Measurements from ENCODE around the gene KLK10.
"Not testable (repeated sequence)": the region's sequence is repeated elsewhere in the genome, so short reads cannot be mapped to it uniquely, and the experiment has no call there.

The KLK10 gene

DNA sequence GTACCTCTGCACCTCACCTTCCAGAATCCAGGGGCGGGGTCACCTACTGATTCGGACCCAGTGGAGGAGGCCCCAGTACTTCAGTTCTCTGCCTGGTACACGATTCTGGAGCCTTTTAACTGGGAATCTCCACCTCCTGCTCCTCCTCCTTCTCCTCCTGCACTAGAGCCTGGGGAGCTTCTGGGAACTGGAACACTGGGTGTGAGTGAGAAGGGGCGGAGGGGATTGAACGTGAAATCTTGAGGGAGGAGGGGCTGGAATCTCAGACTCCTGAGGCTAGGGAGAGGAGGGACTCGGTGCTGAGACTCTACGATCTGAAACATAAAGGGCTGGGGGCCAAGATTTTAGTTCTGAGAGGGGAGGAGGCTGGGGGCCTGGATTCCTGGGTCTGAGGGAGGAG lies 18.0 kb downstream of the KLK10 start, which contains the start of gene KLK8:
Gene KLK8 (minus strand): TSS at position 90 of the 400 bp plus-strand sequence. CDS start 437 bp downstream, outside the sequence.
- no peak for DNase-seq (ENCODE audit: low read depth)

DNA sequence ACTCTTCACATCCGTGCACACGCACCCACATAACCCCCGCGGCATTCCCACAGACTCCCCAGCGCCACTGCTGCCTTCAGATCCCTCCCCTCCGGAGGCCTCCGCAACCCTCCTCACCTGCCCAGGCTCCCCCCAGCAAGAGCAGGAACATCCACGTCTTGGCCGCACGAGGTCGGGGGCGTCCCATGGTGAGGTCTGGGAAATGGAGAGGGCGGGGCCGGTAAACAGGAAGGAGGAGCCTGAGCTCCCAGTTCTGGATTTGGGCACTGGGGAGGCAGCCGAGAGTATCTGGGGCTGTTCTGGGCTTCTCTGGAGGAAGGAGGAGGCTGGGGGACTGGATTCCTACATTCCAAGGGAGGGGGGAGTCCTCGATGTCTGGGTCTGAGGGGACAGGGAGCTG lies 18.5 kb downstream of the KLK10 start:
- DNase-seq (ENCODE audit: low read depth), result no peak

DNA sequence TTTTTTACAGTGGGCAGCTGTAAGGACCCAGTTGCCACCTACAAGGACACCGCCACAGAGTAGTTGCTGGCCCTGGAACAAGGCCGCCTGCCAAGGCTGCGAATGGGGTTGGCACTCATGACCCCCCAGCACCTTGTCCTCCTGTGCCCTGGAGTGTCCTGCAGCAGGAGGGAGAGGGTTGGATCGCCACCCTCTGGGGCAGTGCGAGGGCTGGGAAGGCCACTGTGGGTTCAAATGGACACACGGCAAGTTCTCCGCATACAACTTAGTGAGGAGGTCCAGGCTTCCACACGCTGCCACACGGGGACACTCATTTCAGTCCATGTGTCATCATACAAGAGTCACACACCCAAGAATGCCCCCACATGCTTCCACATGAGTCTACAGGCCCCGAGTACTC lies 19.1 kb downstream of the KLK10 start:
- DNase-seq (ENCODE audit: low read depth), result no peak

DNA sequence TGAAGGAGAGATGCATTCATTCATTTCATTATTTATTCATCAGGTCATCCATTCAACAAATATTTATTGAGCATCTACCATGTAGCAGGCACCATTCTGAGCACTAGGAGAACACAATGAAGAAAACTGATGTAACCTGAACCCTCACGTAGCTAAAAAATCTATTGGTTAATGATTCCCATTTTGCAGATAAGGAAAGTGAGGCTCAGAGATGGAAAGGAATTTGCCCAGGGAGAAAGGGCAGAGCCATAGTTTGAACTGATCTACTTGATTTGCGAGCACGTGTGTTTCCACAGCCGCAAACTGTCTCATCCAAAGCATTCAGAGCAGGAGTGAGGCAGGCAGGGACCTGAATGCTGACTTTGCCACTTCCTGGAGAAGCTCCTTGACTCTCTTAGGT lies 20.8 kb downstream of the KLK10 start:
- no peak for DNase-seq (ENCODE audit: low read depth)

DNA sequence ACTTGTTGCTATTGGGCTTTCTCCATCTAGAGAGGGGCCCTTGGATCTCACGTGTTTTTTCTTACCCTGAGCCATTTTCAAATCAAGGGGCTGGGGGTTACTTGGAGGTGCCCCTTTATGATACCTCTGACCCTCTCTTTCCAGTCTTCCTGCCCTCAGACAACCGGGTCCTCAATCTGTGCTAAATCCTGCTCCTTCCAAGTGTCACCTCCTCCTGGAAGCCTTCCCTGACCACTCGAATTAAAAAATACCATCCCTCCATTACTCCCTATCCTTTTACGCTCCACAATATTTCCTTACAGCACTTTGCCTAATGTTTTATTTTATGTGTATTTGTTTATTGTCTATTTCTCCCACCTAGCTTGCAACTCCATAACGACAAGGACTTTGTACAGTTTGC lies 21.4 kb downstream of the KLK10 start:
- no peak for DNase-seq (ENCODE audit: low read depth)

DNA sequence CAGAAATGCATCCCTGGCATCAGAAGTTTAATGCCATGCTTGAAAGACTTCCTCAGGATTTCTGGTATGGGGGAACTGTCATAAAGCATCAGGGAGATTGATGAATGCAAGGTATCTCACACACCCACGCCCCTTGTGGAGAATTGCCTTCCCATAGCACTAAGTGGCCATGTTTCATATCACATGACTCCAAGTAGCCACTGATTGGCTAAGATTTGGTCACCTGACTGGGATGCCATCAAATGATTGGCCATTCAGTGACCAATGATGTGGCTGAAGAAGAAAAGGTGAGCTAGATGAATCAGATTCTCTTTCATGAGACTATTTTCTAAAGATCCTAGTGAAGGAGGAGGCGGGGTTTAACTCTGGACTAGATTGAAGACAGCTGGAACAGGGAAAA lies 25.4 kb downstream of the KLK10 start:
- DNase-seq (ENCODE audit: low read depth), result no peak

DNA sequence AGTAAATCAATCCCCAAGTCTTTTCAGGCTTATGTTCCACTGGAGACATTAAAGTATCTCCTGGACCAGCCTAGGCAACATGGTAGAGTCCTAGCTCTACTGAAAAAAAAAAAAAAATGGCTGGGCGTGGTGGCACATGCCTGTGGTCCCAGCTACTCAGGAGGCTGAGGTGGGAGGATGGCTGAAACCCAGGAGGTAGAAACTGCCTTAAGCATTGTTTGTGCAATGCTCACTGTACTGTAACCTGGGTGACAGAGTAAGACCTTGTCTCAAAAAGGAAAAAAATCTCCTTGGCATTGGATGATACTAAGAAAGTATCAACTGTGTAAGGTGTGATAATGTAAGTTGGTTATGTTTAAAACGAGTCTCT lies 26.9 kb downstream of the KLK10 start:
- DNase-seq (ENCODE audit: low read depth), result no peak

DNA sequence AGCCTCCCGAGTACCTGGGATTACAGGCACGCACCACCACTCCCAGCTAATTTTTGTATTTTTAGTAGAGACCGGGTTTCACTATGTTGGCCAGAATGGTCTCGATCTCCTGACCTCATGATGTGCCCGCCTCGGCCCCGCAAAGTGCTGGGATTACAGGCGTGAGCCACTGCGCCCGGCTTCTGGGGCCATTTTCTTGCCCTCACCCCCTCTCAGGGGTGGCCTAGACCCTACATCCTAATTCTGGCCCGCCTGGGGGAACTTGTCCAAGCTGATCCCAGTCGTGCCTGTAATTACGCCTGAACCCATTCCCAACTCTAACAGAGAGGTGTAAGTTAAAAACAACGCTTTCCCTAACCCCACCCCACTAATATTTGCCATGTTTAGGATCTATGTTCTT lies 35.1 kb downstream of the KLK10 start:
- DNase-seq (ENCODE audit: low read depth), result not testable (repeated sequence)

DNA sequence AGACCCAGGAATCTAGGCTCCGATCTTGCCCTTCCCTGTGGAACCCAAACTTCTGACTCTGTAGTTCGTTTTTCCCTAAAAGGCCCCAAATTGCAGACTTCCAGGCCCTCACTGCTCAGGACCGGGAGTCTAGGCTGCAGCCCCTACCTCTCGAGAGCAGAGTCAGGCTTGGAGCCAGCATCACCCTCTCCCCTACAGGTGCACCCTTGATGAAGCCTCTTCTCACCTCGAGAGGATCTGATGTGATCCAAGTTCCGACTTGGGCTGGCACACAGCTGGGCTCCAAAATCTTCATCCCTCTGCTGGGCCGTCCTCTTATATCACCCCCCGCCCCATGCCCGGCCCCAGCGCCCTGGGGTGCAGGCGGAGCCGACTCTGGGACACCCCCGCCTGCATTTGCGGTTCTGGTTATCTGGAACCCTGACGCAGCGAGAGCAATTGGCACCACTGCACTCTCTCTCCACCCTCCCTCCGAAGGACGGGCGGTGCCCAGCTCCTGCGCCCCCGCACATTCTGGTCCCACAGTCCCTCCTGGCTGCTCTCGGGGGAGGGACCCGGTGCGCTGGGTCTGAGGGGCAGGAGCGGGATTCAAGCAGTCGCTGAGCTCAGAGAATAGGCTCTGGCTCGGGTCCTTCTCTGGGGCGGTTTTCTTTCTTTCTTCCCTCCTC lies 35.8 kb downstream of the KLK10 start, which contains the start of gene KLK7:
Gene KLK7 (minus strand): TSS at position 293 of the 668 bp plus-strand sequence. CDS start 1,518 bp downstream, outside the sequence.
- no peak for DNase-seq (ENCODE audit: low read depth)

DNA sequence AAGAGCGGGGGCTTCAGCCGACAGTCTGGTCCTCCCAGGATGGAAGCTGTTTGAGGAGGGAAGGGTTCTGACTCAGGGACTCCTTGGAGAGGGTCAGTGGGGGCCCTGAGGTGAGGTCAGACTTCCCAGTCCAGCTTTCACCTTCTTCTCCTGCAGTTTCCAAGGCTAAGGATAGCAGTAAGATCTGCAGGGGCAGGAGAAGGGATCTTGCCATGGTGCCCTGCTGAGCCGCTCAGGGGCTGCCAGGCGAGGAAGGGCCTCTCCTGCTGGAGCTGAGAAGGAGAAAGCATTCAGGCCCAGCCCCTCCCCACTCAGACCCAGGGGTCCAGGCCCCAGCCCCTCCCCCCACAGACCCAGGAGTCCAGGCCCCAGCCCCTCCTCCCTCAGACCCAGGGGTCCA lies 37.3 kb downstream of the KLK10 start:
- DNase-seq (ENCODE audit: low read depth), result no peak

DNA sequence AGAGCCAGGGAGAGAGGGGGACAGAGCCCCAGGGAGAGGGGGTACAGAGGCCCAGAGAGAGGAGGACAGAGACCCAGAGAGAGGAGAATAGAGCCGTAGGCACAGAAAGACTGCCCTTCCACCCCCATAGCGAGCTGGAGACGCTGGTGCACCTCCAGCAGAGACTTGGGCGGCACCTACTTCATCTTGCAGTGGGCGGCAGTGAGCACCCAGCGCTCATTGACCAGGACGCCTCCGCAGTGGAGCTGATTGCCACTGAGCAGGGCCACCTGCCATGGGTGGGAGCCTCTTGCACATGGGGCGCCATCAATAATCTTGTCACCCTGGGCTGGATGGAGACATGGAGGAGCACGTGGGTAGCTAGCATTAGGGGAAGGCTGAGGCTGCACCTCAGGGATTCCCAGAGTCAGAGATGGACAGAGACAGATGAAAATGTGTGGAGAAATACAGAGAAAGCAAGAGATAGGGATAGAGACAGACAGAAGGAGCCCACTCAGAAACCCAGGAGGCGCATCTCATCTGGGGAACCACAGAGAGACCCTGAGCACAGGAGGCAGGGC lies 37.8 kb downstream of the KLK10 start:
- no peak for DNase-seq (ENCODE audit: low read depth)

DNA sequence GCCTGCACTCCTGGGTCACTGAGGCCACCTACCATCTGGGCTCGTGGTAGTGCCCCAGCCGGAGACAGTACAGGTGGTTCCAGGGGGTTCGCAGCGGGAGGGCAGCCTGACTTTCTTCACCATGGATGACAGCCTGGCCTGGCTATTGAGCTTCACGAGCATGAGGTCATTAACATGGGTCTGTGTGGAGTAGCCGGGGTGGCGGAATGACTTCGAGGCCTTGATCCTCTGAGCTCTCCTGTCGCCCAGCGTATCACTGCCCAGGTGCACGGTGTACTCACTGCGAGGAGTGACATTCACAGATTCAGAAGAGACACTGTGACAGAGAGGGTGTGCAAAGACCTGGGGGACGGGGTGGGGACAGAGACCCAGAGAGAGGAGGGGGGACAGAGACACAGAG lies 39.3 kb downstream of the KLK10 start:
- DNase-seq (ENCODE audit: low read depth), result no peak

DNA sequence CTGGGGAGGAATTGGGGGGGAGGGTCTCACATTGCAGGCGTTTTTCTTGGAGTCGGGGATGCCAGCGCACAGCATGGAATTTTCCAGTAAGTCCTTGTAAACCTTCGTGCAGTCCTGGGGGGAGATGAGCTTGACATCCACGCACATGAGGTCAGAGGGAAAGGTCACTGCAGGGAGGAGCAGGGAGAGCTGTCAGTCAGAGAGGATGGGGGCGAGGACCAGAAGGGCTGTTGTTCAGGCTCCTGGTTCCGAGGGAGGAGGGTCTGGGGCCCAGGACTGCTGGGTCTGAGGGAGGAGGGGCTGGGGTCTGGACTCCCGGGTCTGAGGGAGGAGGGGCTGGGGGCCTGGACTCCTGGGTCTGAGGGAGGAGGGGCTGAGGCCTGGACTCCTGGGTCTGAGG lies 39.8 kb downstream of the KLK10 start:
- no peak for DNase-seq (ENCODE audit: low read depth)

DNA sequence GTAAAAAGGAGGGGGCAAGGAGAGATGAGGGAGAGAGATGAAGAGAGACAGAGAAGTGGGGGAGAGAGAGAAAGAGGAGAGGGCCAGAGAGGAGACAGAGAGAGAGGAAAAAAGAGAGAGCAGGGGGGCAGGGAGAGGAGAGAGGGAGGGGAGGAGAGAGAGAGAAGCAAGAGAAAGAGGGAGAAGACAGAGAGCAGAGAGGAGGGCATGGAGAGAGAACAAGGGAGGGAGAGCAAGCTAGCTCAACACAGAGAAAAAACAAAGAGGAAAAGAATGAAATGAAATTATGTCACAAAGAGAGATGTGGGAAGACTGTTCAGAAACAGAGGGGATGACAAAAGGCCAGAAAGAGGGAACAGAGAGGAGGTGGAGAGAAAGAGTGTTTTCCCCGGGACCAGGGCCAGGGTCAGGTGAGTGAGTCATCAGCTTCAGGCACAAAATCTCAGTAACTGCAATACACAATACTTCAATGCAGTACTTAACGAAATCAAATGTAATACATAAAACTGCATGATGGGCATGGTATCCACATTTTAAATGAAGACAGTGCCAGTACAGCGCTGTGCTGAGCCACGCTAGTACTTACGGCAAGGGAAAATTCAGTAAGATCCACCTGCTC lies 40.6 kb downstream of the KLK10 start:
- no peak for DNase-seq (ENCODE audit: low read depth)

DNA sequence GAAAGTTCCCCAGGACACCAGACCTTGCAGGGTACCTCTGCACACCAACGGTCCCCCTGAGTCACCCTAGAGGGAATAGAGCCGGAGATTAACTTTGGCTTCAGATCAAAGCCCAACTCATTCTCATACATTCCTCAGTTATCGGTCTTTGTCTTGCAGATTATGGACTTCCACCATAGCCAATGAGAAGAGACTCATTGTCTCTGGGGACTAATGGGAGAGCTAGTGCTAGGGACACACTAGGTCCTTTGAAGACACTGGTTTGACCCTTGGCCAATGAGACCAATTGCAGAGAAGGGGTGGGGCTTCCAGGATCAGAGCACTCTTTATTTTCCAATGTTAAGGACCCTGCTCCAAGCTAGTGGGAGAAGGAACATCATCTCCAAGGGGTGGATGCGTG lies 41.9 kb downstream of the KLK10 start:
- DNase-seq (ENCODE audit: low read depth), result no peak

DNA sequence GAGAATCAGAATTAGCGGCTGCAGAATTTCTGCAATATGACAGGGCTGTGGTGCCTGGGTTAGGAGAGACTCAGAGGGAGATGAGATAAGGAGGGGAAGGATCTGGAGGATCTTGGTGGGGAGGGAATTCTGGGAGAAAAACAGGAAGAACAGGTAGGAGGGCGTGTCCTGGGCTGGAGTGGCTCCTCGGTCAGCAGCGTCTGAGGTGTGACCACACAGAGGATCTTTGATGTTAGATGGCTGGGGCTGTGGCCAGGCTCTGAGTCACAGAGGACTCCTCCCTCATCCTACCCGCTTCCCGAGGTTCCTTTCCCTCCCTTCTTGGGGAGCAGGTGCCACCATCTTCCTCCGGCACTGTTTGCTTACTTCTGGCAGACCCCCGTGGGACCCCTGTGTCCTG lies 43.7 kb downstream of the KLK10 start:
- no peak for DNase-seq (ENCODE audit: low read depth)

DNA sequence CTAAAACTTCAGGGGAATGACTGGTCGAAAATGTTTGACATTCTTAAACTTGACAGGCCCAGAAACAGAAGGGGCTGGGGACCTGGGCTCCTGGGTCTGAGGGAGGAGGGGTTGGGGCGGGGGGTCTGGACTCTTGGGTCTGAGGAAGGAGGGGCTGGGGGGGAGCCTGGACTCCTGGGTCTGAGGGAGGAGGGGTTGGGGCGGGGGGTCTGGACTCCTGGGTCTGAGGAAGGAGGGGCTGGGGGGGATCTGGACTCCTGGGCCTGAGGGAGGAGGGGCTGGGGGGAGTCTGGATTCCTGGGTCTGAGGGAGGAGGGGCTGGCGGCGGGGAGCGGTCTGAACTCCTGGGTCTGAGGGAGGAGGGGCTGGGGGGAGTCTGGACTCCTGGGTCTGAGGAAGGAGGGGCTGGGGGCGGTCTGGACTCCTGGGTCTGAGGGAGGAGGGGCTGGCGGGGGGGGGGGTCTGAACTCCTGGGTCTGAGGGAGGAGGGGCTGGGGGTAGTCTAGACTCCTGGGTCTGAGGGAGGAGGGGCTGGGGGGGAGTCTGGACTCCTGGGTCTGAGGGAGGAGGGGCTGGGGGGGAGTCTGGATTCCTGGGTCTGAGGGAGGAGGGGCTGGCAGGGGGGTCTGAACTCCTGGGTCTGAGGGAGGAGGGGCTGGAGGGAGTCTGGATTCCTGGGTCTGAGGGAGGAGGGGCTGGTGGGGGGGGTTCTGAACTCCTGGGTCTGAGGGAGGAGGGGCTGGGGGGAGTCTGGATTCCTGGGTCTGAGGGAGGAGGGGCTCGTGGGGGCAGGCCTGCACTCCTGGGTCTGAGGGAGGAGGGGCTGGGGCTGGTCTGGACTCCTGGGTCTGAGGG lies 44.6 kb downstream of the KLK10 start:
- DNase-seq (ENCODE audit: low read depth), result no peak

DNA sequence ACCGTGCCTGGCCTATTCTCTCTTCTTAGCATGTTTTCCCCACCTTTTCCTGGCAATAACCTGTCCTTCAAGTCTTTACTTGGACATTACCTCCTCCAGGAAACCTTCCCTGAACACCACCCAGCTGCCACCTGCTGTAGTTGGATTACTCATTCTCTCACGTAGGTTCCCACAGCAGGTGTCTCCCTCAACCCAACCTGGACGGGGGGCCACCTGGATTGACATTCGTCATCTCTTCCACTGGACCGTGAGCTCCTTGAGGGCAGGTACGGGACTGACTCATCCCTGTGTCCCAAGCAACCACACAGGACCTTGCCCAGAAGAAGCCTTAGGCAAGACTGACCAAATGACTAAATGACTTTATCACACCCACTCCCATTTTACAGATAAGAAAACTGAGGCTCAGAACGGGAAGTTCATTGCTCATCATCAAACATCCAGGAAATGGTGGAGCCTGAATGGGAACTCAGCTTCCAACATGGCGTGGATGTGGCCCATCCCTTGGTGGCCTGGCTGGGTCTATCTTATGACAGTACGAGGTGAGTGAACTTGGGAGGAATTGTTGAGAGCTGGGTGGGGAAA lies 46.6 kb downstream of the KLK10 start:
- DNase-seq (ENCODE audit: low read depth), result no peak

DNA sequence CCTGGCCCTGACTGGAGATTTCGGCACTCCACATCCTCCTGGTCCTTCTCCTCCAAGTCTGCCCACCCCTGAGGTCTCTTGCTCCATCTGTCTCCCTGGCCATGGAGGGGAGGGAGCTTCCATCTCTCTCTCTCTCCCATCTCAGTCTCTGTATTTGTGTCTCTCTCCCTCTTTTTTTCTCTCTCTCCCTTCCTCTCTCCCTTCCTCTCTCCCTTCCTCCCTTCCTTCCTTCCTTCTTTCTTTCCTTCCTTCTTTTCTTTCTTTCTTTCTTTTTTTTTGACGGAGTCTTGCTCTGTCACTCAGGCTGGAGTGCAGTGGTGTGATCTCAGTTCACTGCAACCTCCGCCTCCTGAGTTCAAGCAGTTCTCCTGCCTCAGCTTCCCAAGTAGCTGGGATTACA lies 49.7 kb downstream of the KLK10 start:
- DNase-seq (ENCODE audit: low read depth), result not testable (repeated sequence)

DNA sequence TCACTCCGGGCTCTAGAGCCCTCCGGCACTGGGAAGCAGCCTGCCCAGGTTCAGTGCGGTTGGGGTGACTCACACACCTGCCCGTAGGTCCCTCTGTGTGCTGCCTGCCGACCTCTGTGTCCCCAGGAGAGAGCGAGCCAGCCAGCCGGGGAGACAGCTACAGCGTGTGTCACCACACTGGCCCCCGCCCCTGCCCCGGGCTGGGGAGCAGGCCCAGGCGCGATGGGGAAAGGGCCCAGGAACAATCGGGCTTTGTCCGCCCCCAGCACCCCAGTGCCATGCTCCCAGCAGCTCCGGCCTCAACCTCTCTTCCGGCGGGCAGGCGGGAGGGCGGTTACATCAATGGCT lies 50.1 kb downstream of the KLK10 start, which contains the start of gene KLK6:
Gene KLK6 (minus strand): TSS at position 179 of the 348 bp plus-strand sequence. CDS start 1,487 bp downstream, outside the sequence.
- DNase-seq (ENCODE audit: low read depth), result no peak

DNA sequence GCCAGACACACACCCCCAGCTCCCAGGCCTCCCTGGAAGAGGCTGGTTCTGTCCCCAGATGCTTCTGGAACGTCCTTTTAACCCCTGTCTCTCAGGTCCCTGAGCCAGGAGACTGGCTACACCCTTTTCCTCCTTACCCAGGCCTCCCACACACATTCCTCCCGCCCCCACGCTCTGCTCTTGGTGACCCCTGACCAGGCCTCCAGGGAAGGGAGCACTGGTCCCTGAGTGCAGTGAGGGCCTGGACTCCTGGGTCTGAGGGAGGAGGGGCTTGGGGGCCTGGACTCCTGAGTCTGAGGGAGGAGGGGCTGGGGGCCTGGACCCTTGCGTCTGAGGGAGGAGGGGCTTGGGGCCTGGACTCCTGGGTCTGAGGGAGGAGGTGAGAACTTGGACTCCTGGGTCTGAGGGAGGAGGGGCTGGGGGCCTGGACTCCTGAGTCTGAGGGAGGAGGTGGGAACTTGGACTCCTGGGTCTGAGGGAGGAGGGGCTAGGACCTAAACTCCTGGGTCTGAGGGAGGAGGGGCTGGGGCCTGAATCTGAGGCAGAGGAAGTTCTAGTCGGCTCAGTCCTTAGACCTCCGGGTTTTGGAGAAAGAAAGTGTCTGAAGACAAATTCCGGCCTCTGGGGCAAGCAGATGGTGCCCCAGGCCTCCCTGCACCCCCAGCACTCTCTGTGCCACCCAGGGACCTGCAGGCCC lies 50.6 kb downstream of the KLK10 start:
- no peak for DNase-seq (ENCODE audit: low read depth)

Measured in activated T-helper 1 cell treated with Interleukin-2 at 50 U/mL for 16 hours (primary cell).